HG03139 (cell line): ENCODE measurements around the gene DLG4.

Experiments used
- ATAC-seq: cut with Tn5 transposase; IDR thresholded peaks from one replicate; pipeline ENCODE4 v1.9.1; 2021; ENCODE audit not compliant: unreplicated experiment

Gene DLG4

GRCh38 chr17:7233701-7234082, 14.1 kb upstream of the DLG4 start:
- ATAC-seq: no peak

- ATAC-seq: no peak
Measured at GRCh38 chr17:7232114-7232513, 12.5 kb upstream of the DLG4 start.

GRCh38 chr17:7229504-7229903, 9.9 kb upstream of the DLG4 start:
- no peak for ATAC-seq

- no peak for ATAC-seq
Measured at GRCh38 chr17:7228920-7229319, 9.3 kb upstream of the DLG4 start.

- no peak for ATAC-seq
Measured at GRCh38 chr17:7226721-7227710, 7.4 kb upstream of the DLG4 start.

- ATAC-seq: no peak
Measured at GRCh38 chr17:7225711-7226331, 6.2 kb upstream of the DLG4 start.

GRCh38 chr17:7224661-7225111, 5.0 kb upstream of the DLG4 start:
- no peak for ATAC-seq

- no peak for ATAC-seq
Measured at GRCh38 chr17:7224110-7224509, 4.5 kb upstream of the DLG4 start.

GRCh38 chr17:7223375-7223774, 3.7 kb upstream of the DLG4 start:
- ATAC-seq: no peak

- no peak for ATAC-seq
Measured at GRCh38 chr17:7222972-7223292, 3.3 kb upstream of the DLG4 start.

- no peak for ATAC-seq
Measured at GRCh38 chr17:7222093-7222971, 2.7 kb upstream of the DLG4 start.

- no peak for ATAC-seq
Measured at GRCh38 chr17:7221278-7222092, 1.8 kb upstream of the DLG4 start.

- no peak for ATAC-seq
Measured at GRCh38 chr17:7220593-7221277, 1.1 kb upstream of the DLG4 start.

- no peak for ATAC-seq
Measured at GRCh38 chr17:7219229-7219811, 316 bp downstream of the DLG4 start.

- ATAC-seq: no peak
Measured at GRCh38 chr17:7218758-7219157, 878 bp downstream of the DLG4 start.

- no peak for ATAC-seq
Measured at GRCh38 chr17:7218166-7218565, 1.5 kb downstream of the DLG4 start.

GRCh38 chr17:7217113-7217987, 2.3 kb downstream of the DLG4 start:
- no peak for ATAC-seq

- no peak for ATAC-seq
Measured at GRCh38 chr17:7216242-7217112, 3.2 kb downstream of the DLG4 start.
